Bronchial epithelial cell (primary cell): ENCODE results near the gene NKAP. TPM values are rescaled to one million over a fixed set of nuclear protein-coding genes. Genes with fewer than 3 reads are reported as not detected.
"Not testable (repeated sequence)": the region's sequence is repeated elsewhere in the genome, so short reads cannot be mapped to it uniquely, and the experiment has no call there.

Source experiments
- DNase-seq: peaks from one replicate; pipeline ENCODE4 v3.0.0-alpha.2; 2010; ENCODE audit warnings: low read depth
- FAIRE-seq: peaks from 2 replicates; lab custom pipeline; 2011; peaks lifted over from hg19 to GRCh38; lab: Jason Lieb, UNC
- H3K27me3 ChIP-seq: 2 replicates; pipeline ENCODE4 v1.5.1; 2011; ENCODE audit warnings: low read length; ENCODE audit not compliant: control insufficient read depth, insufficient read depth
- H3K36me3 ChIP-seq: 2 replicates; pipeline ENCODE4 v1.5.1; 2011; ENCODE audit warnings: low read length; ENCODE audit not compliant: control insufficient read depth, insufficient read depth
- H3K4me3 ChIP-seq: 2 replicates; pipeline ENCODE4 v1.5.1; 2011; ENCODE audit warnings: mild to moderate bottlenecking, low read depth, low read length, control low read depth
- CTCF ChIP-seq: IDR thresholded peaks from 2 replicates; pipeline ENCODE4 v1.5.1; 2011; ENCODE audit warnings: mild to moderate bottlenecking, moderate library complexity, low read length, control low read depth, inconsistent platforms; ENCODE audit not compliant: insufficient read depth, severe bottlenecking
- total RNA-seq: library from RNA; depleted of rRNA; stranded (reverse); fragments of >200 nt; gene quantifications from 2 replicates; pipeline ENCODE4 v1.2.1, GENCODE V29; 2014

The NKAP gene
- total RNA-seq, 1 donor from 2014 or later: 3.4 TPM

- no peak for TF ChIP-seq CTCF
- FAIRE-seq: no peak
- Histone ChIP-seq H3K4me3 (no peak overlapping the region), H3K27me3 (no peaks in the 10 kb centered on the region), H3K36me3 (no peaks in the 10 kb centered on the region)
- no peak for DNase-seq
Measured at GRCh38 chrX:119984652-119985051, 41.1 kb upstream of the NKAP start.

- TF ChIP-seq CTCF: no peak
- FAIRE-seq (no peak), DNase-seq (no peak)
Measured at GRCh38 chrX:119983494-119983893, 39.9 kb upstream of the NKAP start.

GRCh38 chrX:119982145-119982544, 38.6 kb upstream of the NKAP start:
- Histone ChIP-seq H3K27me3 (no peaks in the 10 kb centered on the region), H3K4me3 (no peak overlapping the region), H3K36me3 (no peaks in the 10 kb centered on the region)
- no peak for TF ChIP-seq CTCF
- no peak for FAIRE-seq
- DNase-seq: no peak

More at GRCh38 chrX:119983494-119983893, 39.9 kb upstream of the NKAP start:
- Histone ChIP-seq H3K36me3 (no peaks in the 10 kb centered on the region), H3K27me3 (no peaks in the 10 kb centered on the region), H3K4me3 (no peak overlapping the region)

GRCh38 chrX:119981286-119982070, 37.9 kb upstream of the NKAP start:
- no peak for FAIRE-seq
- Histone ChIP-seq H3K4me3 (no peak overlapping the region), H3K36me3 (no peaks in the 10 kb centered on the region), H3K27me3 (no peaks in the 10 kb centered on the region)
- peak; percentile 58 for TF ChIP-seq CTCF
- peak; percentile 31 for DNase-seq

- not testable (repeated sequence) for DNase-seq, H3K36me3 ChIP-seq, FAIRE-seq, H3K4me3 ChIP-seq, H3K27me3 ChIP-seq
Measured at GRCh38 chrX:119977172-119977571, 33.6 kb upstream of the NKAP start.

- no peak for DNase-seq
- Histone ChIP-seq H3K27me3 (no peaks in the 10 kb centered on the region), H3K4me3 (no peak overlapping the region), H3K36me3 (no peaks in the 10 kb centered on the region)
- no peak for FAIRE-seq
- TF ChIP-seq CTCF: no peak
Measured at GRCh38 chrX:119971184-119971583, 27.6 kb upstream of the NKAP start.
